Left lung (tissue), 10 donors: ENCODE results near the gene TMTC4. TPM values are rescaled to one million over a fixed set of nuclear protein-coding genes. Genes with fewer than 3 reads are reported as not detected.

ENCODE experiments used
- ATAC-seq: fragments of 200-7000 bp; cut with Tn5 transposase; one replicate; pipeline ENCODE4 v1.9.1; 2020; ENCODE audit warnings: moderate library complexity
- DNase-seq, 4 donors: peaks; one replicate each; pipeline ENCODE4 v3.0.0-alpha.2; 2013 to 2020
- H3K27ac ChIP-seq, 2 donors: fragments of 200-600 bp; sonication (generic) in 1 of 2; one replicate each; pipeline versions ENCODE4 v1.5.0 to v1.8.0; 2020 to 2021
- H3K27me3 ChIP-seq, 2 donors: fragments of 200-600 bp; sonication (generic) in 1 of 2; one replicate each; pipeline versions ENCODE4 v1.5.0 to v1.8.0; 2020 to 2021
- H3K36me3 ChIP-seq, 2 donors: fragments of 200-600 bp; sonication (generic) in 1 of 2; one replicate each; pipeline versions ENCODE4 v1.5.0 to v1.8.0; 2020 to 2021
- H3K4me1 ChIP-seq, 2 donors: fragments of 200-600 bp; one replicate each; pipeline ENCODE4 v1.8.0; 2021
- H3K4me3 ChIP-seq, 2 donors: fragments of 200-600 bp; sonication (generic) in 1 of 2; one replicate each; pipeline versions ENCODE4 v1.5.0 to v1.8.0; 2020 to 2021; ENCODE audit warnings: mild to moderate bottlenecking in 1 of 2
- H3K9me3 ChIP-seq, 2 donors: fragments of 200-600 bp; sonication (generic) in 1 of 2; one replicate each; pipeline versions ENCODE4 v1.5.0 to v1.8.0; 2020 to 2021
- CTCF ChIP-seq, 2 donors: fragments of 200-600 bp; sonication (generic) in 1 of 2; IDR thresholded peaks; one replicate each; pipeline versions ENCODE4 v1.5.0 to v1.8.0; 2021; ENCODE audit warnings: antibody characterized with exemption in 2 of 2
- intact Hi-C, 2 donors: fragments of 100-400 bp; cut with DNase I; formaldehyde crosslinking; loops; one replicate each; pipeline versions ENCODE4 v1.11.2 to v1.14.2; 2022
- polyA plus RNA-seq, 6 donors: library from polyadenylated mRNA; unstranded; fragments of 120-200 nt; gene quantifications; one replicate each; pipeline ENCODE4 v1.2.1, GENCODE V29; 2013; ENCODE audit not compliant: insufficient read length in 6 of 6
- total RNA-seq, 2 donors: library from RNA; stranded (reverse); fragmentation: NEBNext Ultra II Directional; extraction: Animal tissue kit (Norgen Biotek cat#: 25700); gene quantifications; one replicate each; pipeline ENCODE4 v1.2.1, GENCODE V29; 2021
- donor health status: DM: no; HTN: yes; CAD: no.
- donor health status: DM: no; HTN: no; CAD: no.

The TMTC4 gene
- total and polyA plus RNA-seq, 8 donors, result 13.7 to 30.2 (median 25.1) TPM

GRCh38 chr13:100573121-100573520 lies 101.5 kb downstream of the TMTC4 start:
- H3K4me3 ChIP-seq, result no peak overlapping the region
- no peaks in the 10 kb centered on the region for H3K4me1 ChIP-seq
- ATAC-seq, result peak; percentile 97
- H3K9me3 ChIP-seq, result no peaks in the 10 kb centered on the region
- no peaks in the 10 kb centered on the region for H3K36me3 ChIP-seq
- no peaks in the 10 kb centered on the region for H3K27me3 ChIP-seq
- TF ChIP-seq CTCF (IDR thresholded peaks at IDR 0.05), result peak; percentile 65 to 79
- DNase-seq, result peak in 3 of 4 donors; percentile 9 to 70 (median 32)
- H3K27ac ChIP-seq, result no peak overlapping the region
- intact Hi-C loops, result no loop called here

GRCh38 chr13:100566543-100566942 lies 108.1 kb downstream of the TMTC4 start:
- no peak for TF ChIP-seq CTCF (IDR thresholded peaks at IDR 0.05)
- intact Hi-C loops, result no loop called here

GRCh38 chr13:100565286-100565685 lies 109.3 kb downstream of the TMTC4 start:
- intact Hi-C loops, result no loop called here
- no peaks in the 10 kb centered on the region for H3K4me1 ChIP-seq
- H3K27ac ChIP-seq, result no peak overlapping the region
- no peak overlapping the region for H3K4me3 ChIP-seq
- no peaks in the 10 kb centered on the region for H3K36me3 ChIP-seq
- no peaks in the 10 kb centered on the region for H3K27me3 ChIP-seq
- no peak for TF ChIP-seq CTCF (IDR thresholded peaks at IDR 0.05)
- no peak for ATAC-seq
- DNase-seq, result no peak
- H3K9me3 ChIP-seq, result no peaks in the 10 kb centered on the region

More at GRCh38 chr13:100566543-100566942, 108.1 kb downstream of the TMTC4 start:
- Histone ChIP-seq H3K27ac (no peak overlapping the region), H3K4me3 (no peak overlapping the region), H3K27me3 (no peaks in the 10 kb centered on the region), H3K4me1 (no peaks in the 10 kb centered on the region), H3K9me3 (no peaks in the 10 kb centered on the region), H3K36me3 (no peaks in the 10 kb centered on the region)
- no peak for DNase-seq
- no peak for ATAC-seq

- H3K27ac ChIP-seq, result no peak overlapping the region
- no peaks in the 10 kb centered on the region for H3K27me3 ChIP-seq
- no peaks in the 10 kb centered on the region for H3K9me3 ChIP-seq
- ATAC-seq (no peak), DNase-seq (no peak)
- no peaks in the 10 kb centered on the region for H3K36me3 ChIP-seq
- H3K4me1 ChIP-seq, result no peaks in the 10 kb centered on the region
- H3K4me3 ChIP-seq, result no peak overlapping the region
- no peak for TF ChIP-seq CTCF (IDR thresholded peaks at IDR 0.05)
- intact Hi-C loops, result no loop called here
These were observed 110.0 kb downstream of the TMTC4 start for GRCh38 chr13:100564444-100565223.

- Histone ChIP-seq H3K36me3 (no peaks in the 10 kb centered on the region), H3K27me3 (no peaks in the 10 kb centered on the region), H3K4me1 (no peaks in the 10 kb centered on the region), H3K9me3 (no peaks in the 10 kb centered on the region), H3K4me3 (no peak overlapping the region), H3K27ac (no peak overlapping the region)
- intact Hi-C loops, result no loop called here
- ATAC-seq, result no peak
- no peak for DNase-seq
- no peak for TF ChIP-seq CTCF (IDR thresholded peaks at IDR 0.05)
These were observed 110.8 kb downstream of the TMTC4 start for GRCh38 chr13:100563779-100564178.
